Spinal cord (tissue), 10 donors: Measurements from ENCODE around the gene P2RX2. TPM values are rescaled to one million over a fixed set of nuclear protein-coding genes. Genes with fewer than 3 reads are reported as not detected.

Experiments
- DNase-seq, 6 donors: peaks; one replicate each; pipeline versions ENCODE4 v3.0.0 to v3.0.0-alpha.2; 2013 to 2015; ENCODE audit warnings: low spot score in 6 of 6, low read depth in 4 of 6
- H3K27ac ChIP-seq: one replicate; pipeline ENCODE4 v1.5.1; 2013; ENCODE audit warnings: low read depth, low read length, control low read depth
- H3K27me3 ChIP-seq: one replicate; pipeline ENCODE4 v1.6.1; 2013; ENCODE audit warnings: low read length; ENCODE audit not compliant: control insufficient read depth, insufficient read depth
- H3K36me3 ChIP-seq: one replicate; pipeline ENCODE4 v1.6.1; 2013; ENCODE audit warnings: low read length; ENCODE audit not compliant: control insufficient read depth, insufficient read depth
- H3K4me1 ChIP-seq: one replicate; pipeline ENCODE4 v1.6.1; 2013; ENCODE audit warnings: low read length; ENCODE audit not compliant: control insufficient read depth, insufficient read depth
- H3K4me3 ChIP-seq: one replicate; pipeline ENCODE4 v1.5.1; 2013; ENCODE audit warnings: low read depth, low read length, control low read depth
- H3K9me3 ChIP-seq: one replicate; pipeline ENCODE4 v1.6.1; 2013; ENCODE audit warnings: low read length; ENCODE audit not compliant: control insufficient read depth, insufficient read depth
- WGBS: methylation state at CpG from one replicate; pipeline ENCODE4 v1.1.5; 2013; ENCODE audit warnings: missing lambda C conversion rate; ENCODE audit not compliant: insufficient coverage; 5-methylcytosine and 5-hydroxymethylcytosine counted together
- polyA plus RNA-seq, 2 donors: library from polyadenylated mRNA; unstranded; fragments of 120-200 nt; gene quantifications; one replicate each; pipeline ENCODE4 v1.2.1, GENCODE V29; 2013; ENCODE audit not compliant: insufficient read length in 2 of 2
- total RNA-seq, 2 donors: library from RNA; depleted of rRNA in 1 of 2; stranded (reverse); fragments of 120-200 nt in 1 of 2; fragments of >200 nt in 1 of 2; gene quantifications; one replicate each; pipeline versions ENCODE4 v1.2.3 to v1.2.4, GENCODE V29; 2013 to 2014
- donor health status: healthy.

The P2RX2 gene
- total and polyA plus RNA-seq, 4 donors: 0.06 to 0.65 (median 0.34) TPM

DNA sequence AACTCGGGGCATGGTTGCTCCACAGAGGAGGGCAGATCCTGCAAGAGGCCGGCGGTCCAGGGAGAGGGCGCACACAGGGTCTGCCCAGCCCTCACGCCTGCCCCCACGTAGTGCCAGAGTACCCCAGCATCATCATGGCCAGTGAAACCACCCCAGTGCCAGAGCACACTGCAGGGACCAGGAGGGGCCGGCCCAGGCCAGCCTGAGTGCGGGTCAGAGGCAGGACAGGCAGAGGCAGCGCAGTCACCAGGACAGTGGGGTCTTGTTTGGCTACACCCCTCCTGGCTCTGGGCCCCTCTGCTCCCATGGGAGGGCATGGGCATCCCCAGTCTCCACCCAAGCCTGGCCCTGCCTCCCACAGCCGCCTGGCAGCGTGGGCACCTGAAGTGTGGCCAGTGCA lies 42.9 kb upstream of the P2RX2 start:
- Histone ChIP-seq H3K9me3 (no peaks in the 10 kb centered on the region), H3K36me3 (peaks cover 93% of the 10 kb centered on the region), H3K4me3 (no peak overlapping the region), H3K27ac (no peak overlapping the region), H3K4me1 (no peaks in the 10 kb centered on the region), H3K27me3 (peaks cover 5% of the 10 kb centered on the region)
- WGBS: 98% methylated on average over 9 of the region's 11 CpGs
- no peak for DNase-seq

DNA sequence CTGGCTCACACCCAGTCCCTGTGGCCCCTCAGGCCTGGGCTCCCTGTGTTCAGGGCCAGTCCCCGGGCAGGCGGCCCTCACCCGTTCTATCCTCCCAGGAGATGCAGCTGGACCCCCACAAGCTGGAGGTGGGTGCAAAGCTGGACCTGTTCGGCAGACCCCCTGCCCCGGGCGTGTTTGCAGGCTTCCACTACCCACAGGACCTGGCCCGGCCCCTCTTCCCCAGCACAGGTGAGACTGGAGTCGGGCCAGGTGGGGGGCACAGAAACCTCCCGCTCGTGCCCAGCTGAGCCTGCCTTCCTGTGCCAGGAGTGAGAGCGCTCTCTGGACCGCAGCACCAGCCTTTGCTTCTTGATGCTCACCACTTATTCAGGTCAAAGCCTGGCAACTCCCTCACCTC lies 41.9 kb upstream of the P2RX2 start:
- H3K9me3 ChIP-seq: no peaks in the 10 kb centered on the region
- H3K27me3 ChIP-seq: peaks cover 14% of the 10 kb centered on the region
- 91% methylated on average over 12 of the region's 12 CpGs for WGBS
- no peak overlapping the region for H3K4me3 ChIP-seq
- DNase-seq: no peak
- no peak overlapping the region for H3K27ac ChIP-seq
- H3K36me3 ChIP-seq: peaks cover 93% of the 10 kb centered on the region
- H3K4me1 ChIP-seq: peaks cover under 1% of the 10 kb centered on the region

DNA sequence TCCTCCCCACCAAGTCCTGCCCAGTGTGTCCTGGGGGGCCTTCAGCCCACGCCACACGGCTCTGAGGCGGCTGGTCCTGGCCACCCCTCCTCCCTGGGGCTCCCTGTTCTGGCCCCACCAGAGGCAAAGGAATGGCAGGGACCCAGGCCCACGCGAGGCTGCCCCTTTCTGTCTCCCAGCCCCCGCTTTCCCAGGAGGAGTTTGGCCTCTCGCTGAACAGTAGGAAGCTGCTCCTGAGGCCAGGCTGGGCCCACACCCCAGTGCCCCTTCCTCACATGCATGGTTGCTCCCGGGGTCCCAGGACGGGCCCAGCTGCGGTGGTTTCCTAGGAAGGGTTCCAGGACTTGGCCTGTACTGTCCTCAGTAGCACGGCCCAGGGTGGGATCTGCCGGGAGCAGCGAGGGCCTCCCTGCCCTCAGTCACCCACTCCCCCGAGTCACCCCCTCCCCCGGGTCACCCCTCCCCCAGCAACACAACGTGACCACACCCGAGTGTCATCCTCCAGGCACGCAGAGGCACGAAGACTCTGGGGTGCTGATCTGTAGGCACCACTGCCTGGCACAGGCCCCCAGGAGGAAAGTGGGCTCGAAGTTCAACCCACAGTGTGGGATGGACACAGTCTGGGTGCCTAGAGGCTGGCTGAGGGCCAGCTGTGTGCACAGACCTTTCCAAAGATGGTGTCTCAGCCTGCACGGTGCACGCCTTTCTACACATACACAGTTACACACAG lies 41.2 kb upstream of the P2RX2 start:
- H3K27ac ChIP-seq: no peak overlapping the region
- peaks cover 5% of the 10 kb centered on the region for H3K4me1 ChIP-seq
- DNase-seq: no peak
- H3K9me3 ChIP-seq: no peaks in the 10 kb centered on the region
- 89% methylated on average over 17 of the region's 22 CpGs for WGBS
- no peak overlapping the region for H3K4me3 ChIP-seq
- H3K27me3 ChIP-seq: peaks cover 18% of the 10 kb centered on the region
- peaks cover 93% of the 10 kb centered on the region for H3K36me3 ChIP-seq

DNA sequence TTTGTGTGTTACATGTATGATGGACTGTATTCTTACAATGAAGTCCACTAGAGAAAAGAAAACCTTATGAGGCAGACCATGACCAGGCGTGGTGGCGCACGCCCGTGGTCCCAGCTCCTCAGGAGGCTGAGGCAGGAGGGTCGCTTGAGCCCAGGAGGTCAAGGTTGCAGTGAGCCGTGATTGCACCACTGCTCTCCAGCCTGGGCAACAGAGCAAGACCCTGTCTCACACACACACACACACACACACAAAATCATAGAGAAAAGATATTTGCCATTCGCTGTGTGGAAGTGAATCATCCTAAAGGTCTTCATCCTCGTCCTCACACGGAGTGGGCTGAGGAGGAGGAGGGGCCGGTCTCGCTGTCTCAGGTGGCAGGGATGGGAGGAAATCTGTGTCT lies 40.5 kb upstream of the P2RX2 start:
- H3K36me3 ChIP-seq: peaks cover 90% of the 10 kb centered on the region
- peaks cover 23% of the 10 kb centered on the region for H3K27me3 ChIP-seq
- H3K27ac ChIP-seq: no peak overlapping the region
- H3K4me3 ChIP-seq: no peak overlapping the region
- H3K4me1 ChIP-seq: peaks cover 10% of the 10 kb centered on the region
- WGBS: 94% methylated on average over 8 of the region's 11 CpGs
- H3K9me3 ChIP-seq: no peaks in the 10 kb centered on the region
- DNase-seq: no peak

DNA sequence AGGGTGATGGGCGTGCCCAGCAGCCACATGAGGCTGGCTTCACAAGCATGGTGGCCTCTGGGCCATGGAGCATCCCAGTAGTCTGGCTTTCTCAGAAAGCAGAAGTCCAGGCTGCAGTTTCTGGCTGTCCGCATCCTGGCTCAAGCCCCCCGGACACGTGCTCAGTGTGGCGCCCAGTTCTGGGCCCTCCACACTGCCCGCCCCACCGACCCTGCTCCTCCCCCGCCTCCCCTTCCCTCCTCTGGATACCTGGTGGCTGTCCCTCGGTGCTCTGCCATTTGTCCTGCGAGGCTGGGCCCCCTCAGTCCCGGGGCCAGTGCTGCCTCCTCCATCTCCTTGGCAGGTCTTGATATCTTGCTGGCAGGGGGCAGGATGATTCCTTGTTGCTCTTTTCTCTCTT lies 39.8 kb upstream of the P2RX2 start:
- peaks cover 23% of the 10 kb centered on the region for H3K27me3 ChIP-seq
- H3K27ac ChIP-seq: no peak overlapping the region
- peaks cover 83% of the 10 kb centered on the region for H3K36me3 ChIP-seq
- no peaks in the 10 kb centered on the region for H3K9me3 ChIP-seq
- 85% methylated on average over 8 of the region's 11 CpGs for WGBS
- DNase-seq: no peak
- peaks cover 10% of the 10 kb centered on the region for H3K4me1 ChIP-seq
- no peak overlapping the region for H3K4me3 ChIP-seq

DNA sequence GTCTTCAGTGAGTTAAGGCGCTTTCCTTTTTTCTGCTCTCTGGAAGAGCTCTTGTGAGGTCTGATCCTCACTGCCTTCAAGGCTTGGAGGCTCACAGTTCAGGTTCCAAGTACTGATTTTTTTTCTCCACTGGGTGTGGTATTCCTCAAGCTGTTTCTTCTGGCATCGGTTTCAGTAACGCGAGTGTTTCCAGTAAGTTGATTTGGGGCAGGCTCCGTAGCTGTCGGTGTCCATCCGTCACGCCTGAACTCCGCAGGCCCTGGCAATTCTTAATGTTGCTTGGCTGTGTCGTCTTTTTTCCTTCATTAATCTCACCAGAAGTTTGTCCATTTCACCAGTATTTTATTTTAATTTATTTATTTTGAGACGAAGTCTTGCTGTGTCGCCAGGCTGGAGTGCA lies 38.8 kb upstream of the P2RX2 start:
- no peaks in the 10 kb centered on the region for H3K9me3 ChIP-seq
- H3K27ac ChIP-seq: peak overlapping the region; percentile 40
- H3K4me1 ChIP-seq: peaks cover 10% of the 10 kb centered on the region
- no peak overlapping the region for H3K4me3 ChIP-seq
- WGBS: 92% methylated on average over 2 of the region's 12 CpGs
- peak in 1 of 6 donors; percentile 78 for DNase-seq
- peaks cover 80% of the 10 kb centered on the region for H3K36me3 ChIP-seq
- peaks cover 25% of the 10 kb centered on the region for H3K27me3 ChIP-seq

DNA sequence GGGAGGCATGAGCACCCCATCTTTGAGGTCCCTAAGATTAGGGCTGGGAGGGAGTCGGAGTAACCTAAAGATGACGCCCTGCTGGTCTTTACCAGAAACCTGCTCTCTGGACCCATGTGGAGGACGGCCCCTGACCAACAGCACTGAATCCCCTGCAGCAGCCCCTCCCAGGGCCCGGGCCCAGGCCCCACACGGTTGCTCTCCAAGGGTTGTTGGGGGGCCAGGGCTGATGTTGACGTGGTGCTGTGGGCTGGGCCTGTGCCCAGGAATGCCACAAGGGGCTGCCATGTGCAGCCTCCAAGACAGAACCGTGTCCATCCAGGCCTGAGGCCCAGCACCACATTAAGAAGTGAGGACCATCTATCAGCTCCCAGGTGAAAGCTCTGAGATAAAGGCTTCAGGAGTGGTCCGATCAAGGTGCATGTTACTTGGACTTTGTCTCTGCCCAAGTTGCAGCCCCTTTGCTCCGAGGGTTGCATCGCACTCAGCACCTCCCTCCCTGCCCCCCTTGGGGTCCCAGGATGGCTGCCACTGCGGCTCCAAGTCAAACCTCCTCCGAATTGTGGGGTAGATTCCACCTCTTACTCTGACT lies 37.8 kb upstream of the P2RX2 start:
- 88% methylated on average over 10 of the region's 12 CpGs for WGBS
- H3K36me3 ChIP-seq: peaks cover 79% of the 10 kb centered on the region
- peaks cover 25% of the 10 kb centered on the region for H3K27me3 ChIP-seq
- peaks cover 10% of the 10 kb centered on the region for H3K4me1 ChIP-seq
- H3K27ac ChIP-seq: no peak overlapping the region
- H3K4me3 ChIP-seq: no peak overlapping the region
- DNase-seq: no peak
- no peaks in the 10 kb centered on the region for H3K9me3 ChIP-seq

DNA sequence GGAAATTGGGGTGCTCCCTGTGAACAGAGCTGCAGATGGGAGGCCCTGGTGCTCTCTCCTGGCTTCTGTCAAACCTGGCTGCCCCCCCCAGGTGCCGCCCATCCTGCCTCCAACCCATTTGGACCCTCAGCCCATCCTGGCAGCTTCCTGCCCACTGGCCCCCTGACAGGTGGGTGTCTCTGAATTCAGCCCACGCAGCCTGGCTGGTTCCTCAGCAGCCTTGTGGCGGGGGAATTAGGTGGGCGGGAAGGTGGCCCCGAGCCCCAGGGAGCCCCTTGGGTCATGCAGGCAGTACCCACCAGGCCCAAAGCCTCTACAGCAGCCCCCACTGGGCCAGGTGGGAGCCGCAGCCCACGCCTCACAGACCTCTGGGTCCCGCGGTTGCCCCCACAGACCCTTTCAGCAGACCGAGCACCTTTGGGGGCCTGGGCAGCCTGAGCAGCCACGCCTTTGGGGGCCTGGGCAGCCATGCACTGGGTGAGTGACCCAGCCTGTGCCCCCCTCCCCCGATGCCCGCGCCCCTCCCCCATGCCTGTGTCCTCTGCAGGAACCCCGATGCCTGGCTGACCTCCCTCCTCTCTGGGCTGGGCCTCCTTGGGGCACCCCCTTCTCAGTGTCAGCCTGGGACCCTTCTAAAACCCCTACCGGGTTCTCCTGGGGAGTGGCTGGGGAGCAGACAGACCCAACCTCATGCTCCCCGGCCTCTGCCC lies 37.1 kb upstream of the P2RX2 start:
- H3K9me3 ChIP-seq: no peaks in the 10 kb centered on the region
- H3K27me3 ChIP-seq: peaks cover 25% of the 10 kb centered on the region
- peaks cover 10% of the 10 kb centered on the region for H3K4me1 ChIP-seq
- H3K4me3 ChIP-seq: no peak overlapping the region
- no peak for DNase-seq
- no peak overlapping the region for H3K27ac ChIP-seq
- 68% methylated on average over 17 of the region's 17 CpGs for WGBS
- H3K36me3 ChIP-seq: peaks cover 72% of the 10 kb centered on the region

DNA sequence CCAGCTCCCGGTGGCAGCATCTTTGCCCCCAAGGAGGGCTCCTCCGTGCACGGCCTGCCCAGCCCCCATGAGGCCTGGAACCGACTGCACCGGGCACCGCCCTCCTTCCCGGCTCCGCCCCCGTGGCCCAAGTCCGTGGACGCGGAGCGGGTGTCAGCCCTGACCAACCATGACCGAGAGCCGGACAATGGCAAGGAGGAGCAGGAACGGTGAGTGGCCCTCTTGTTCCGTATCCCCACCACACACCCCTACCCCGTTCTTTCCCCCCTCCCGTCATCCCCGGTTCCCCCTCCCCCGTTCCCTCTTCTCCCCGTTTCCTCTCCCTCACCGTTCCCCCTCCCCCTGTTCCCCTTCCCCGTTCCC lies 36.5 kb upstream of the P2RX2 start:
- Histone ChIP-seq H3K4me3 (no peak overlapping the region), H3K27ac (no peak overlapping the region), H3K4me1 (peaks cover 10% of the 10 kb centered on the region), H3K36me3 (peaks cover 66% of the 10 kb centered on the region), H3K9me3 (no peaks in the 10 kb centered on the region), H3K27me3 (peaks cover 25% of the 10 kb centered on the region)
- 36% methylated on average over 16 of the region's 24 CpGs for WGBS
- peak in 1 of 6 donors; percentile 30 for DNase-seq
